ENCODE results near the gene TMEM108.

DNA sequence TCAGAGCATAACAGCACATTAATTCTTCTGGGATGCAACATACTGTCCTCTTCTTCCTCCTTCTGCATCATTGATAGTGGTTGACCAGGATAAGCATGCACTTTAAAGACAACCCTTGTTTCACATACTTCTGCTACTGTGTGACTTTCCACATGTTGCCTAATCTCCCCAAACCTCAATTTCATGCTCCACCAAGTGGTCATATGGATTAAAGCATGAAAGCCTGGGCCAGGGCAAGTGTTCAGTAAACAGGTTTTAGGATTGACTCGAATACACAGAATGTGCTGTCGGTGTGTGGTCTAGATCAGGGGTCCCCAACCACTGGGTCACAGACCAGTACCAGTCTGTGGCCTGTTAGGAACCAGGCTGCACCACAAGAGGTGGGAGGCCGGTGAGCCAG, 339.2 kb downstream of the TMEM108 start:
- TF ChIP-seq POLR2A (IDR thresholded peaks at IDR 0.05) (no peak), CTCF (IDR thresholded peaks at IDR 0.05) (peak in 1 of 2 donors; percentile 30), POLR2AphosphoS5 (IDR thresholded peaks at IDR 0.05) (no peak)

All from suprapubic skin (tissue), 4 donors.